ENCODE data around the gene RASGRP2.
"Not testable (repeated sequence)": the region's sequence is repeated elsewhere in the genome, so short reads cannot be mapped to it uniquely, and the experiment has no call there.

The RASGRP2 gene

DNA sequence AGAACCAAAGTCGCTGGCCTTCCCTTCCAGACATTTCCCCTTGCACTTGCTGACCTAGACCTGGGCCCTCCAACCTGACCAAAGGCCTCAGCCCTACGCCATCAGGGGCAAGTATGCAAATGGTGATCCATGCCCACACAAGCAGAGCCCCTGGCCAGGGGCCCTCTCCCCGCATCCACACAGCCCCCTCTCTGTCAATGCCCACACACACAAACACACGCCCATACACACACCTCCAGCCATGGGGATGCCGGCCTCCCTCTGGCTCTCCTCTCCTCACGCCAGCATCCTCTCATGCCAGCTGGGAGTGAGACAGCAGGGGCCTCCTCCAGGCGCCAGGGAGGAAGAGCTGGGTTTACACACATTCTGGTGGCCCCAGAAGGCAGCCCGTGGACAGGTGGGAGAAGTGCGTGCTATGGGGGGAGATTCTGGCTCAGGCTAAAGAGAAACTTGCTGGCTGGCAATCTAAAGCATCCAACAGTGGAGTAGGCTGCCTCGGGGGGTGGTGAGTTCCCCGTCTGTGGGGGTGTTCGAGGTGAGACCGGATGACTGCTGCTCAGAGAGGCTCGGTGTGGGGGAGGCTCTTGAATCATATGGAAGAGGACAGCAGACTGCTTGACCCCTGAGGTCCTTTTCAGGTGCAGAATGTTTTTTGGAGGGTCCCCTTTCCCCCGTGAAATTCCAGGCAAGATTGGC is 25.7 kb downstream of the RASGRP2 start:
- ATAC-seq, result no peak

DNA sequence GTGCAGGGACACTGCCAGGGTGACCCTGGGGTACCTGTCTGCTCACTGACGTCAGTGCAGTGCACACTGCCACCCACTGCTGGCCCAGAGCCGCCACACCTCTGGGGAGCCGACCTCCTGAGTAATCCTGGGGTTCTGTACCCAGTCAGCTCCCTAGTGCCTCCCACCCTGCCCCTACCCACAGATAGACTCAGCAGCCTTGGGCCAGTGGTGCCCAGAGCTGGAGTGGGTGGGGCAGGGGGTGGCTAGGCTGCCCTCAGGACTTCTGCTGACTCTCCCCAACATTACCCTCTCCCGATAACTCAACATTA is 26.7 kb downstream of the RASGRP2 start:
- ATAC-seq, result no peak

DNA sequence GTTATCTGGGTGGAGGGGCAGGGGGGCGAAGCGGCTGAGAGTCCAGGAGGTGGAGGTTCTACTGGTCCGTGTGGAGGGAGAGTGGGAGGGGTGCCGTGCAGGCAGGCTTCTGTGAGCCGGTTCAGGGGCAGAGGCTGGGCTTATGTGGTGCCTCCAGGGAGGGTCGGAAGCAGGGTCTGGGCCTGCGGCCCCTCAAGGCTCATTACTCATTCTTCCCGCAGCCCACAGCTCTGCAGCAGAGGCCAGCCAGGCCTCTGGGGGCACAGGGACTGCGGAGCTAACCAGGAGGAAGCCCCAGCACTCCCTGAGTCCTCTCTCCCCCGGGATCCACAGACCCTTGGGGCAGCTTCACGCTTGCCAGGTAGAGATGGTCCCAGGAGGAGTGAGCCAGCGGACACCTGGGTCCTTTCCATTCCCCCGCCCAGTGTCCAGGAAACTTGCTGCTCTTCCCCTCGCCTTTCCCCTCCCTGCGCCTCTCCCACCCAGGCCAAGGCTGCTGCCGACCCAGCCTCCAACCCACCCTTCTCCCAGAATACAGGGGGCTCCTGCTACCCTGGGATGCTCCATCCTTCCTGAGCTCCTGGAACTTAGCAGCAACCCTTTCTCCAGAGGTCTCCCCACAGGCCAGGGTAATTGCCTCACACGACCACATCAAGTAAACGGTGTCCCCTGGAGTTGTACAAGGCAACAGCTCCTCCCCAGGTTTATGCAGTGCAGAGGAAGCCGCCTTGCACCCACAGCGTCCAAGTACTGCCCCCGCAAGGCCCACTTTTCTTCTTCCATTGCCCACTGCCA is 27.3 kb downstream of the RASGRP2 start:
- no peak for ATAC-seq

DNA sequence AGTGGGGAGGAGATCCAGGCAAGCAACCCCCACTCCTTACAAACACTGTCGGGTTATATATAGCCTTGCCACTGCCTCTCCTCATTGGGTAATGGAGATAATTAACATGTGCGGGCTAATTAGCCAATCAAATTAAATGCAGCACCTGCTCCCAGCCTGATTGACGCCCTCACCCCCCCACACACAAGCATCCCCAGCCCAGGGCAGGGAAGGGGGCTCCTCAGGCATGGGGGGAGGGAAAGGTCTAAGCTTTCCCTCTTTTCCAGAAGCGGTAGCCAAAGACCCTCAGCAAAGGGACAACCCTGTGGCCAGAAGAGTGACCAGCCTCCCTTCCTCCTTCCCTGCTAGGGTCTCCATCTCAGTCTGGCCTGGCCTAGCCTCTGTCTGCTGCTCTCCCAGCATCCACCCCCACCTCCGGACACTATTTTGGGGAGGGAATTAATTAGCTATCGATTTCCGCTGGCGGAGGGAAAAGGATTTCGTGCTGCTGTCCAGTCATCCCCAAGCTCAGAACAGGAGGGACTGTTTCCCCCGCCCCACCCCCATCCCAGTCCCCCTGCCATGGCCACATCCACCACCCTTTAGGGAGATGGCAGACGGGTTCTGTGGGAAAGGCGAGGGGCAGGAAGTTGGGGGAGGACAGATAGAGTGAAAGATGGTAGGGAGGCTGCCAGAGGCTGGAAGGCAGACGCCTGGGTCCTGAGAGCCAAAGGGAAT is 28.0 kb downstream of the RASGRP2 start:
- no peak for ATAC-seq

DNA sequence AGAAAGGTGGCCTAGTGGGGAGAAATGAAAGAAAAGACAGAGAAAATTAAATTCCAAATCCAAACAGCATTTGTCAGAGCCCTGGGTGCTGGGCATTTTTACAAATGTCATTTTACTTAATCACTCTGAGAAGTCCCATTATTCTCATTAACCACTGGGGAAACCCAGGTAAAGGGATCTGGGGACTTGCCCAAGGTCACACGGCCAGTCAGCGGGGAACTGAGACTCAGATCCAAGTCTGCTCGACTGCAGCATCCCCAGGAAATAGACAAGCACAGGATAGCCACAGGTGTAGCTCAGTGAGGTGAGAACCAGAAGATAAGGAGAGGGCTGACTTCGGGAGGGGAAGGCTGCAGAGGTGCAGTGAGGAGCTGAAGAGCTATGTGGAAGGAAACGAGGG is 28.8 kb downstream of the RASGRP2 start:
- ATAC-seq, result no peak

DNA sequence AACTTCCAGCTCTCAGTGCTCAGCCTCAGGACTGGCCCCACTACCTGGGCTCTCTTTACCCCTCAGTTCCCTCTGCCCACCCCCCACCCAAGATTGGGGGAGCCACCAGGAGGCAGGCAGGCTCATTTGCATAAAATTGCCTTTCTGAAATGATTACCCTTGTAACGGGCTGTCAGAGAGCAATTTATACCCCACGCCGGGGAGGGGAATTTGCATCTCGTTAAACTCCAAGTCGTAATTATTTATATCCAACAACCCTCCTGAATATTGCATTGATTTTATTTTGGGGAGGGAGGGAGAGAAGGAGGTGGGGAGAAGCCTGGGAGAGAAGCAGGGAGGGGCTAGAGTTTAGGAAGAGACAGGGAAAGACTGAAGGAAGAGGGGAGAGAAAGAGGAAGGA is 29.3 kb downstream of the RASGRP2 start:
- ATAC-seq, result no peak

DNA sequence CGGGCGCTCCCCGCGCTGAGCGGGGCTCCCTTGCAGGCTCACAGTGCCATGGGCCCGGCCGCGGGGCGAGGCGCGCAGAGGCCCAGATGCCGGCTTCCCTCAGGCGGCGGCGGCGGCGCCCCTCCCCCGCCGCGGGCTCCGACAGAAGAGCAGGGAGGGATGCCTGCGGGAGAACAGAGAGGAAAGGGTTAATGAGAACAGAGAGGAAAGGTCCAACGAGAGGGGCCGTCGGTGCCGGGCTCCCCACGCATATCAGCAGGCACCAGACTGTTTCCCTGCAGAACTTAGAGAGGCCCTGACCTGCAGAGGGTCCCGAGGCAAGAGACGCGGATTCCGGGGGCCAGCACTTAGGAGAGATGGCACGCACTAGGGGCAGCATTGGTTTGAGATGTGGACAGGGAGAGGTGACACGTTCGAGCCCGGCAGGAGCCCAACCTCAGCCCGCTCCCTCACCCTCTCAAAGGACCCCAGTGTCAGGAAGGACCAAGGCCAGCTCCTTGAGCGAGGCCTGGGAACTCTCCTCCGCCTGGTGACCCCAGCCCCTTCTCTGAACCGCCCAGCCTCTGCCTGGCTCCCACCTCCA is 30.1 kb downstream of the RASGRP2 start:
- no peak for ATAC-seq

DNA sequence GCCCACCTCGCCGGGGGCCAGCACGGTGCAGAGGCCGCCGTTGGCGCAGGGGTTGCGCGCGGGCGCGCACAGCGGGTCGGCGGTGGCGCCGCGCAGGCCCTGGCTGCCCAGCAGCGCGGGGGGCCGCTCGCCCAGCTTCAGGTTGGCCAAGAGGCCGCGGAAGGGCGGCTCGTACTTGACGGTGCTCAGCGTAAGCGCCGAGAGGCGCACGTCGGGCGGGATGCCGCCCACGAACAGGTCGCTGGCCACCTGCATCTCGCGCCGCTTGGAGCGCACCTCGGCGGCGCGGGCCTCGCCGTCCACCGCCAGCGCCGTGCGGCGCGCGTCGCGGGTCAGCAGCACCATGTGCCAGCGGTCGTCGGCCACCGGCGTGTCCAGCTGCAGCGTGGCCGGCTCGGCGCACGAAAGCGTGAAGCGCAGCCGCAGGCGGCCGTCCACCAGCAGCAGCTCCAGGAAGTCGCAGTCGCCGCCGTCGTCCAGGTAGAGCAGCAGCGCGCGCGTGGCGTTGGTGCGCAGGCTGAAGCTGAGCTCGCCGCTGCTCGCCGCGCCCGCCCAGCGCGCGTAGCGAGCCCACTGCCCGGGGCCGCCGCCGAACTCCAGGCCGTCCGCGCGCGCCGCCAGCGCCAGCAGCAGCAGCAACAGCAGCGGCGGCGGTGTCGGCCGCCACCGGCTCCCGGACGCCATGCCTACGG is 30.8 kb downstream of the RASGRP2 start:
- ATAC-seq, result no peak

DNA sequence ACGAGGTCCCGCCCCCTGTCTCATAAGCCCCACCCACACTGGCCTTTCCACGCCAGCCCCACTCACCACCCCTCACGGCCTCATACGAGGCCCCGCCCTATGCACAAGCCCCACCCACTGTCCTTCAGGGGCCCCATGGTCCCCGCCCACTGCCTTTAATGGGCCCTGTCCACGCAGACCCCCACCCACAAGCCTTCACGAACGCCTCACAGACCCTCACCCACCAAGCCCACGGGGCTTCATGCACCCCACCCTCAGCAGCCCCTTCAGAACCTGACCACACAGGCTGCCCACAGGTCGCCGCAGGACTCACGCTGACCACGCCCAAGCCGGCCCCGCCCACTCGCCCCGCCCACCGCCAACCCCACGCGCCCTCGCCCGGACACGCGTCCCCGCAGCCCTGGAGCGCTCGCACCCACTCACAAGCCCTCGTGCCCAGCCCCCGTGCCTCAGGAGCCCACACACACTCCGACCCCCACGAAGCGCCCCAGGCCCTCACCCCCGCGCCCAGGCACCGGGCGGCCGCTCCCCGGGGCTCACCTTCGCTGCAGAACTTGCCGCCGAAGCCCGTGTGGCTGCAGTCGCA is 31.4 kb downstream of the RASGRP2 start:
- ATAC-seq, result no peak

DNA sequence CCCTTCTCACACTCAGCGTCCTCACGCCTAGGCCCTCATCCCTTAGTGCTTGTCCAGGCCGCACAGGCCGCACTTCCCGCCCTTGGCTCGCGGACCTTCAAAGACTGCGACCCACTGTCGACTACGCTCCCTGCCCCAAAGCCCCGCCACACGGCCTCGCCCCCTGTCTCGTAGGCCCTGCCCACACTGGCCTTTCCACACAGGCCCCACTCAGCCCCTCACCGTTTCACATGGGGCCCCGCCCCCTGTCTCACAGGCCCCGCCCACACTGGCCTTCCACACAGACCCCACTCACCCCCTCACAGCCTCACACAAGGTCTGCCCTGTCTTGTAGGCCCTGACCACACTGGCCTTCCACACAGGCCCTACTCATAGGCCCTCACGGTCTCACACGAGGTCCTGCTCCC is 32.0 kb downstream of the RASGRP2 start:
- ATAC-seq, result no peak

DNA sequence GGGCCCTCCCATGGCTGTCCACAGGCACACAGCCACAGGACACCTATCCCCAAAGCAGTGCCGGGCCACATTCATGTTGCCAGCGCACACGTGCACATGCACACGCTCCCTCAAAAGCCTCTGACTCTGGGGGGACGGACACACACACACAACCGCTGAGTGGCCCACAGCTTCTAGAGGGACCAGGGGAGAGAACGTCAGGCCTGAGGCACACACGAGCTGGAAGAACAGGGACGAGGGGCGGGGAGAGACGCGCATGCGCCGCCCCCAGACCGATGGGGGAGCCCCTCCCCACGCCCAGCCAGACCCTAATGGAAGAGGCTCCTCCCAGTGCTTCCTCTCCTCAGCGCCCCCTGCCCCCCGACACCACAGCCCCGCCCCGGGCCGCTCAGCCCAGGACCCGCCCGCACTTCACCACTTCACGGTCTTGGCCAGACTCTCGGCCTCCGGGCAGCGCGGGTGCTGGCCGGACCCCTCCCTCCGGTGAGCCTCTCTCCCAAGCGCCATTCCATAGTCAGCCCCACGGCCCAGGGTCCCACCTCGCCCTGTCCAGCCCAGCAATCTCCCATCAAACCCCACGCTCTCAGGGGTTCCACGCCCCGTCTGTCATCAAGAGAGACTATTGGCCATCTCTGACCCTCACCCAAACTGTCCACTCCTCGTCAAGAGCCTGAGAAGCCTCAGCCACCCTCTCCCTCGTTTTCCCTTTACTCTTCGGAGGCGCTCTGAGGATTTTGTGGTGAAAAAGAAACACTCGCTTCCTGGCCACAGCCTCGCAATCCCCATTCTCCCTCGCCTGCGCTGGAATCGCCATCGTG is 32.6 kb downstream of the RASGRP2 start:
- no peak for ATAC-seq

DNA sequence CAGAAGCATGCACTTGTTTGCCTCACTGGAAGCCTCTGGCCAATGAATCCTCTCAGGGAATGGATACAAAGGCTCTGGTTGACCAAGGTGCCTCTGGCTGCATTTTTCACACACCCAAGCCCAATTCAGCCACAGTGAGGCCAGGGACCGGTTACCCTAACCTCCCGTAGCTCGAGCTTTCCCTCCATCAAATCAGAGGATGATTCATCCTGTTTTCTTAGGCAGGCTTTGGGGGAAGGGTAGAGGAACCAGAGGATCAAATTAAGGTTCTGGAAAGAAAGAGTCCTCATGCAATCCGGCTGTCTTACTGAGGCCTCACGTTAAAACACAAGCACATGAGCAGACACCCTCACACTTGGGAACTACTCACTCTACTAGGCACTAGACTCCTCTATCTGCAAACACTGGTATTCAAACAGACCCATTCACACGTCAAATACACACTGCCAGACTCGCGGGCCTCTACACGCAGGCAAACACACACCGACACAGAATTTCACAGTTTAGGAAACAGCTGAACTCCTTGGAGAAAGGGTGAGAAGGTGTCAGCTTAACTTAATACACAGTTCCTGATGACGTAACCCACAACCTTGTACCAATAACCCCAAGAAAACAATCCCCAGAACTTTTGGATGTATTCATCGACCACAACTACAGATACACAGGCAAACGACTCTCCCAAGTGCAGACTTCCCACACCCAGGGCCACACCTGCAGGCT is 33.4 kb downstream of the RASGRP2 start:
- no peak for ATAC-seq

DNA sequence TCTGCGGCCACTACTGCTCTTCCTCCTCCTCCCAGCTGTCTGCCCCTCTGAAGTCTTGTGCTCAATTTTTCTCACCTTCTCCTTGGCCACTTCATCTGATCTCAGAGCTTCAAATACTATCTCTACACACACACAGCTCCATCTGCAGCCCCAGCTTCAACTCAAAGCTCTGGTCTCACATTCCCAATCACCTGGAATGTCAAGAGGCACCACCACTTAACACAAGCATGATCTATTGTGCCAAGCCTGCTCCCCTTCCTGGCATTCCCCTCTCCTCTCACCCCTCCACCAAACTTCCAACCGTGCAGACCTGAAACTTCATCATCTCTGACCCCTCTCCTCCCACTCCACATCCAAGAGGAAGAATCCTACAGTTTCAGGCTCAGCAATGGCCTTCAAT is 38.4 kb downstream of the RASGRP2 start:
- ATAC-seq, result no peak

DNA sequence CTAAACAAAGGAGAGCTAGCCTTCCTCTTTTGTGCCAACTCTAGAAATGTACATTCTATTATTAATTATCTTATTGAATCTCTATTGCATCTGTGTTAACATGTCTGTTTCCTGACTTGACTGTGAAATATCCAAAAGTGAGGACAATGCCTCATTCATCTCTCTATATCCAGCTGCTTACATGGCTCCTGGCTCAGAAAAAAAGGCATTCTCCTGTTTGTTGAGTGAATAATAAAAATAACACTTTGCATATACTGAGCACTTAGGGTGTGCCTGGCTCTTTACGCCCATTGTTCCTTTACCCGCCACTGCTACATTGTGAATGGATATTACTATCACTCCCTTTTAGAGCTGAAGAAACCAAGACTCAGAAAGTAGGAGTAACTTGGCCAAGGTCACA is 40.9 kb downstream of the RASGRP2 start:
- ATAC-seq, result no peak

DNA sequence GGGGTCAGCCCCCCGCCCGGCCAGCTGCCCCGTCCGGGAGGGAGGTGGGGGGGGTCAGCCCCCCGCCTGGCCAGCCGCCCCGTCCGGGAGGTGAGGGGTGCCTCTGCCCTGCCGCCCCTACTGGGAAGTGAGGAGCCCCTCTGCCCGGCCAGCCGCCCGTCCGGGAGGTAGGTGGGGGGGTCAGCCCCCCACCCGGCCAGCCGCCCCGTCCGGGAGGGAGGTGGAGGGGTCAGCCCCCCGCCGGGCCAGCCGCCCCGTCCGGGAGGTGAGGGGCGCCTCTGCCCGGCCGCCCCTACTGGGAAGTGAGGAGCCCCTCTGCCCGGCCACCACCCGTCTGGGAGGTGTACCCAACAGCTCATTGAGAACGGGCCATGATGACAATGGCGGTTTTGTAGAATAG is 42.0 kb downstream of the RASGRP2 start:
- not testable (repeated sequence) for ATAC-seq

DNA sequence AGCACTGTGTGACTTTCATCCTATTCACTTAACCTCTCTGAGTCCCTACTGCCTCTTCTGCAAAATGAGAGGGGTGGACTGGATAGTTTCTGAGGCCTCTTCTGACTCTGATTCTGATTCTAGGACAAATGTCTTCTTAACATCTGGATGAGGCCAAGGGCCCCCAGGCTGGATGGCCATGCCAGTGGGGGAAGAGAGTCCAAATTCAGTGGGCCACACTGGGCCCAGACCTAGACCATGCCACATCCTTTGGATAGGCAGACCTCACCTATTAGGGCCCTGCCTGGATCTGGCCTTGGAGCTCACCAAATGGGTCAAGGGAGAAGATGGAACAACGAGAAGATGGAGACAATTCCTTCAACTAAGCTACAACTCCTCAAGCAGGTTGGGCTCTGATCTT is 45.5 kb downstream of the RASGRP2 start:
- ATAC-seq, result no peak

DNA sequence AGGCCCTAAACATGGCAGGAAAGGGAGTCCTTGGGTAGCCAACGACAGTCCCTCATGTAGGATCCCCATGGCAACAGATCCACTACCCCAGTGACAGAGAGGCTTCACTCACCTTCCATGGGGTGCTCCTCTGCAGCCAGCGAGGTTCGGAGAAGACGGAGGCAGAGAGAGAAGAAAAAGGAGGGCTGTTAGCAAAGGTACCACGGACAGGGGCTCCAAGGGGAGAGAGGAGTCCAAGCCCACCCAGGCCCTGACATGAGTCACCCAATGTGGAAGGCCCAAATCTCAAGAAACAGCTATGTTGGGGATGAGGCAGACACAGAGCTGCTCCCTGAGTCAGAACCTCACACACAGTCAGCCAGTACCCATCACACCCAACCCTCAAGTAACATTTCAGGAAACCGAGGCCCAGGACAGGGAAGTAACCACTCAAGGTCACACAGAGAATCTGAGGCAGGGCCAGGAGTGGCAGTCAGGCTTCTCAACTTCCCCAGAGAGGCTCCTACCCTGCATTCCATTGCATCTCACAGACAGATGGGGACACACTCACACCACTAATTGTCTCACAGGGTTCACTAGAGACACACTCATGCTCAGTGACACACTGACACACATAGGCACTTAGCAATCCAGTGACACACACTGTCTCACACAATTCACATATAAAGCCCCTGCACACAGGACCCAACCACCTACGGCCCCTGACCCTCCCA is 46.1 kb downstream of the RASGRP2 start:
- ATAC-seq, result no peak

DNA sequence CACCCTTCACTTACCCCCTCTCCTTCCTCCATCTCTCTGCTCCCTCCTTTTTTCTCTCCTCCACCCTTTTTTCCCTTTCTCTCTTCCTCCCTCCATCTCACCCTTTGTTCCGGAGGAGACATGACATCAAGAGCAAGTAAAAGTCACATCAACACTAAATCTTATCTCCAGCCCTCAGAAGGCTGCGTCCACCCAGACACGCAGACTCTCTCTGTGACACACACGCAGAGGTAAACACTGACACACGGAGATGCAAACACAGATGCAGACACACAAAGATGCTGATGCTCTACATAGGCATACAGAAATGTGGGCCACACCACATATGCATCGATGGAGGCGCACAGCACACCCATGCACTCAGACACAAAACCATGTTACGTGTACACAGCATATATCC is 47.9 kb downstream of the RASGRP2 start:
- ATAC-seq, result no peak

DNA sequence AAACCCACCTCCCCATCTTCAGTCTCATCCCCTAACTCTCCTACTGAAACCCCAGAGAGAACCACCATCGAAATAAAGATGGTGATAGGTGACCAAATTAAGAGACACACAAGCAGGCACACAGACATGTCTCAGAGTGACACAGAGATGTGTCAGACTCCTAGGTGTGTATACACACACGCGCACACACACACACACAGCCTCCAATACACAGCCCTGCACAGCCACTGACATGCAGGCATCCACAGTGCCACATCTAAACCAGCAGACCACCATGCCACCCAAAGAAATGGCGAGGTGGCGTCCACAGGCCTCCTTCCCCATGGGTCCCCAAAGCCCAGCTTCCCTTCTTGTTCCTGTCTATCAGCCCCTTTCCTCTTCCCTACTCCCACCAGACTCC is 48.4 kb downstream of the RASGRP2 start:
- no peak for ATAC-seq

DNA sequence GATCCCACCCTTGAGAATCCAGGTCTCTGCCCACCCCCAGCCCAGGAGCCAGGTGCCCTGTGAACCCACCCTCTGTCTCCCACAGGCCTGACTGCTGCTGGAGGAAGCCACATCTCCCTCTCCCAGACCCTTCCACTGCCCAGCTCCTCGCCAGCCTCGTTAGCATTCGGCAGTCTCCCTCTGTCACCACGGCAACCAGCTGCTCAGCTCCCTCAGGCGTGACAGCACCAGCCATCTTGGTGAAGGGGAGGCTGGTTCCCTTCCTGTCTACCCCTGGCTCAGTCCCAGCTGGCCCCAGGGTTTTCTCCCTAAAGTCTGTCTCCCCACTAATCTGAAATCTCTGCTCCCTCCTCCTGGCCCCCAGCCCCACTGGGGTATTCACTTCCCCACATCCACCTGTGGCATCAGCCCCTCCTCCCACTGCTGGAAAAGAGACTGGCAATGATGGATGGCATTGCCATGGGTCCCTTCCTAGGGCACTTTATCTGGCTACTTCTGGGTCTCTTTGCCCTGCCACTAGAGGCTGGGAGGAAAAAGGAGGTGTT is 49.0 kb downstream of the RASGRP2 start:
- no peak for ATAC-seq

Data from activated CD4-positive, CD25-positive, alpha-beta regulatory T cell treated with anti-CD3 and anti-CD28 coated beads, Interleukin-2, amount 50 U/mL, for 24 hours (primary cell).